Body of pancreas (tissue), 4 donors: Measurements from ENCODE around the gene STK25.

Source experiments
- POLR2A ChIP-seq, 3 donors: fragments of 450-650 bp; IDR thresholded peaks; one replicate each; pipeline ENCODE4 v1.6.1; 2016; ENCODE audit warnings: antibody characterized with exemption in 3 of 3, mild to moderate bottlenecking in 2 of 3
- TF ChIP-seq, protein P1 (sequence below), 7 experiments: fragments of 450-650 bp in 4 of 7; fragments of 200-600 bp in 3 of 7; sonication (generic) in 3 of 7; IDR thresholded peaks; one replicate each; pipeline ENCODE4 v1.5.1; 2016 to 2019; ENCODE audit warnings: antibody characterized with exemption in 7 of 7

DNA sequence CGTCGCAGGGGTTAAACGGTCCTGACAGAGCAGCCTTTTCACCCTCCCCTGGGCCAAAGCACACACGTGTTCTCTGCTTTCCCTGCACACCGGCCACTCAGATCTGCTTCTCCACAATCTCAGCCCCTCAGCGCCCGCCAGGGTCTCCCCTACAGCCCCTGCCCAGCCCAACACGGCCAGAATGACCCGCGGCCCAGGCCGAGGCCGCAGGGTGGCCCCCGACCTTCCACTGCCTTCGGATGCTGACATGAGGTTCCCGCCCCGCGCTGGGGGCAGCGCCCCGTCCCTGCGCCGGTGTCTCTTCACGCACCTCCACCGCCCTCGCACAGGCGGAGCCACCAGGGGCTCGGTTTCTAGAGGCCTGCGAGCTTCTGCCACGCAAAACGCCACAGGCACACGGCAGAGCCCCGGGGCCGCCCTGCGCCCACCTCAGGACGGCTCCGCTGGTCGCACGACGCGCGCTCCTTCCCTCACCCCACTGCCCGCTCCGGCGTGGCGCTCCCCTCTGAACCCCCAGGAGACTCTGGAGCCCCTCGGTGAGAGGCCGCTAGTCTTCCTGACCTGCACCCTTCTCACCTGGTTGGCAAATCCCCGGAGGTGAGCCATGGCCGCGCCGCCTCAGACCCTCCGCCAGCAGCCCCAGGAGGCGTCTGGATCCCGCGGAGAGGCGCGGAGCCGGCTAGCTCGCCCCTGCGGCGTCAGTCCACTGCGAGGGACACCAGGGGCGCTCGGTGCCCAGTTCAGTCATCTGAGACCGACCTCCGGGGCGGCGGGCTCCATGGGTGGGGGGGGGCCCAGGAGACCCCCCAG is 749 bp downstream of the STK25 start:
- TF ChIP-seq, protein P1, sequence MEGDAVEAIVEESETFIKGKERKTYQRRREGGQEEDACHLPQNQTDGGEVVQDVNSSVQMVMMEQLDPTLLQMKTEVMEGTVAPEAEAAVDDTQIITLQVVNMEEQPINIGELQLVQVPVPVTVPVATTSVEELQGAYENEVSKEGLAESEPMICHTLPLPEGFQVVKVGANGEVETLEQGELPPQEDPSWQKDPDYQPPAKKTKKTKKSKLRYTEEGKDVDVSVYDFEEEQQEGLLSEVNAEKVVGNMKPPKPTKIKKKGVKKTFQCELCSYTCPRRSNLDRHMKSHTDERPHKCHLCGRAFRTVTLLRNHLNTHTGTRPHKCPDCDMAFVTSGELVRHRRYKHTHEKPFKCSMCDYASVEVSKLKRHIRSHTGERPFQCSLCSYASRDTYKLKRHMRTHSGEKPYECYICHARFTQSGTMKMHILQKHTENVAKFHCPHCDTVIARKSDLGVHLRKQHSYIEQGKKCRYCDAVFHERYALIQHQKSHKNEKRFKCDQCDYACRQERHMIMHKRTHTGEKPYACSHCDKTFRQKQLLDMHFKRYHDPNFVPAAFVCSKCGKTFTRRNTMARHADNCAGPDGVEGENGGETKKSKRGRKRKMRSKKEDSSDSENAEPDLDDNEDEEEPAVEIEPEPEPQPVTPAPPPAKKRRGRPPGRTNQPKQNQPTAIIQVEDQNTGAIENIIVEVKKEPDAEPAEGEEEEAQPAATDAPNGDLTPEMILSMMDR (IDR thresholded peaks at IDR 0.05) = peak in 6 of 7 experiments; percentile 7 to 37 (median 26)
- peak in 1 of 3 donors; percentile 32 for TF ChIP-seq POLR2A (IDR thresholded peaks at IDR 0.05)
